H1 (cell line): ENCODE results near the gene BBS7. TPM values are rescaled to one million over a fixed set of nuclear protein-coding genes. Genes with fewer than 3 reads are reported as not detected.

Experiments used
- CTCF ChIA-PET: fragments of 300-600 bp; sonication (Branson Sonifier 250); formaldehyde crosslinking; loops from one replicate; lab custom pipeline; 2021; ENCODE audit not compliant: partially characterized antibody; lab: Charles Lee
- POLR2A ChIA-PET: fragments of 300-600 bp; sonication (Branson Sonifier 250); formaldehyde crosslinking; loops from one replicate; lab custom pipeline; 2021; ENCODE audit warnings: inconsistent platforms; ENCODE audit not compliant: partially characterized antibody; lab: Charles Lee
- DNase-seq, 2 experiments: peaks; one replicate each; pipeline versions ENCODE4 v3.0.0 to v3.0.0-alpha.2; 2010 to 2022; ENCODE audit warnings: low spot score in 2 of 2, low read depth in 1 of 2, mixed read lengths in 1 of 2
- FAIRE-seq: peaks from 2 replicates; lab custom pipeline; 2011; peaks lifted over from hg19 to GRCh38; lab: Jason Lieb, UNC
- H2AFZ ChIP-seq: 2 replicates; pipeline ENCODE4 v1.8.1; 2012; ENCODE audit warnings: low read length, inconsistent platforms
- H2AK5ac ChIP-seq: 2 replicates; pipeline ENCODE4 v1.6.1; 2013; ENCODE audit warnings: low read depth, low read length
- H2BK120ac ChIP-seq: replicated peaks from 2 replicates; pipeline ENCODE3; 2013; ENCODE audit warnings: low read depth, low read length, inconsistent platforms
- H2BK12ac ChIP-seq: 2 replicates; pipeline ENCODE4 v1.6.1; 2013; ENCODE audit warnings: low read depth, low read length
- H2BK15ac ChIP-seq: 2 replicates; pipeline ENCODE4 v1.6.1; 2013; ENCODE audit warnings: low read length
- H2BK20ac ChIP-seq: 2 replicates; pipeline ENCODE4 v1.6.1; 2013; ENCODE audit warnings: low read length
- H2BK5ac ChIP-seq: 2 replicates; pipeline ENCODE4 v1.6.1; 2013; ENCODE audit warnings: low read depth, low read length
- H3K14ac ChIP-seq: 2 replicates; pipeline ENCODE4 v1.6.1; 2013; ENCODE audit warnings: inconsistent platforms; ENCODE audit not compliant: insufficient read length
- H3K18ac ChIP-seq: 2 replicates; pipeline ENCODE4 v1.6.1; 2013; ENCODE audit warnings: low read length; ENCODE audit errors: extremely low read depth
- H3K23ac ChIP-seq: 2 replicates; pipeline ENCODE4 v1.6.1; 2013; ENCODE audit warnings: inconsistent platforms; ENCODE audit not compliant: insufficient read length
- H3K23me2 ChIP-seq: 2 replicates; pipeline ENCODE4 v1.6.1; 2013; ENCODE audit warnings: low read depth, low read length
- H3K27ac ChIP-seq: 2 replicates; pipeline ENCODE4 v1.6.1; 2011; ENCODE audit warnings: low read depth, low read length, inconsistent platforms
- H3K27me3 ChIP-seq, 4 experiments: replicated peaks in 1 of 4; 1 replicate in 1 of 4; 2 replicates in 3 of 4; pipeline versions ENCODE4 v1.6.1 to v1.8.1; 2011 to 2013; ENCODE audit warnings: low read length in 3 of 4, mild to moderate bottlenecking in 3 of 4, inconsistent platforms in 2 of 4, mixed read lengths in 2 of 4, moderate library complexity in 1 of 4; ENCODE audit not compliant: control insufficient read depth in 3 of 4, insufficient read depth in 3 of 4; ENCODE audit errors: extremely low read depth in 1 of 4
- H3K36me3 ChIP-seq, 4 experiments: 2 replicates each; pipeline versions ENCODE4 v1.6.1 to v1.8.1; 2011 to 2013; ENCODE audit warnings: mild to moderate bottlenecking in 4 of 4, low read length in 3 of 4, moderate library complexity in 2 of 4, control low read depth in 1 of 4, inconsistent platforms in 1 of 4; ENCODE audit not compliant: insufficient read depth in 4 of 4, control insufficient read depth in 2 of 4
- H3K4ac ChIP-seq: replicated peaks from 2 replicates; pipeline ENCODE3; 2013; ENCODE audit warnings: low read length, low read depth, mixed read lengths, inconsistent platforms; ENCODE audit not compliant: insufficient read length
- H3K4me1 ChIP-seq, 4 experiments: replicated peaks in 1 of 4; 1 replicate in 1 of 4; 2 replicates in 3 of 4; pipeline versions ENCODE4 v1.6.1 to v1.8.1; 2011 to 2013; ENCODE audit warnings: low read length in 3 of 4, inconsistent platforms in 2 of 4, mixed read lengths in 1 of 4; ENCODE audit not compliant: insufficient read depth in 4 of 4, control insufficient read depth in 3 of 4
- H3K4me2 ChIP-seq, 2 experiments: 2 replicates each; pipeline versions ENCODE4 v1.6.1 to v1.8.1; 2011 to 2013; ENCODE audit warnings: low read depth in 2 of 2, low read length in 2 of 2, control low read depth in 1 of 2, inconsistent platforms in 1 of 2, mild to moderate bottlenecking in 1 of 2; ENCODE audit not compliant: insufficient read depth in 1 of 2
- H3K4me3 ChIP-seq, 4 experiments: fragments of 200-600, 300-600 bp in 1 of 4; sonication (generic), shearing (Covaris generic), sonication (Bioruptor Twin) in 1 of 4; 2 replicates each; pipeline versions ENCODE4 v1.5.1 to v1.8.1; 2011 to 2016; ENCODE audit warnings: low read length in 4 of 4, low read depth in 3 of 4, control low read depth in 2 of 4, inconsistent platforms in 2 of 4, mild to moderate bottlenecking in 2 of 4, mixed read lengths in 1 of 4, moderate library complexity in 1 of 4; ENCODE audit not compliant: insufficient read depth in 2 of 4; ENCODE audit errors: extremely low read depth in 1 of 4
- H3K56ac ChIP-seq: replicated peaks from 2 replicates; pipeline ENCODE3; 2013; ENCODE audit warnings: low read depth, mild to moderate bottlenecking, mixed read lengths, low read length, inconsistent platforms; ENCODE audit not compliant: insufficient read length
- H3K79me1 ChIP-seq: 2 replicates; pipeline ENCODE4 v1.6.1; 2013; ENCODE audit warnings: low read depth, low read length, control low read depth
- H3K79me2 ChIP-seq, 2 experiments: 2 replicates each; pipeline versions ENCODE4 v1.6.1 to v1.8.1; 2012 to 2013; ENCODE audit warnings: low read length in 2 of 2, mild to moderate bottlenecking in 2 of 2, inconsistent platforms in 1 of 2; ENCODE audit not compliant: insufficient read depth in 2 of 2, control insufficient read depth in 1 of 2
- H3K9ac ChIP-seq, 4 experiments: replicated peaks in 1 of 4; 1 replicate in 1 of 4; 2 replicates in 3 of 4; pipeline versions ENCODE4 v1.6.1 to v1.8.1; 2011 to 2013; ENCODE audit warnings: low read depth in 3 of 4, low read length in 3 of 4, control low read depth in 2 of 4, mild to moderate bottlenecking in 2 of 4, moderate library complexity in 2 of 4, inconsistent platforms in 1 of 4; ENCODE audit errors: extremely low read depth in 1 of 4
- H3K9me3 ChIP-seq, 2 experiments: 2 replicates each; pipeline versions ENCODE4 v1.6.1 to v1.8.1; 2012 to 2013; ENCODE audit warnings: mild to moderate bottlenecking in 2 of 2, moderate library complexity in 2 of 2, control low read depth in 1 of 2, inconsistent platforms in 1 of 2, low read depth in 1 of 2, low read length in 1 of 2, mixed read lengths in 1 of 2; ENCODE audit not compliant: insufficient read depth in 2 of 2
- H4K20me1 ChIP-seq, 2 experiments: replicated peaks in 1 of 2; 2 replicates each; pipeline versions ENCODE3 to v1.8.1; 2011 to 2013; ENCODE audit warnings: inconsistent platforms in 2 of 2, low read length in 2 of 2, mild to moderate bottlenecking in 1 of 2; ENCODE audit not compliant: insufficient read depth in 2 of 2, control insufficient read depth in 1 of 2
- H4K5ac ChIP-seq: 2 replicates; pipeline ENCODE4 v1.6.1; 2013; ENCODE audit warnings: low read length, low read depth, mixed read lengths, inconsistent platforms; ENCODE audit not compliant: insufficient read length
- H4K8ac ChIP-seq: 2 replicates; pipeline ENCODE4 v1.8.0; 2013; ENCODE audit warnings: mild to moderate bottlenecking, moderate library complexity, low read length, inconsistent platforms; ENCODE audit not compliant: insufficient read depth; ENCODE audit errors: extremely low read depth
- H4K91ac ChIP-seq: replicated peaks from 2 replicates; pipeline ENCODE3; 2013; ENCODE audit warnings: low read length, mixed read lengths, inconsistent platforms; ENCODE audit not compliant: insufficient read length
- ASH2L ChIP-seq: fragments of 200-600, 300-600 bp; sonication (generic); IDR thresholded peaks from one replicate; pipeline ENCODE4 v1.7.1; 2017; ENCODE audit warnings: low read length
- BCL11A ChIP-seq, 2 experiments: IDR thresholded peaks; one replicate each; pipeline ENCODE4 v1.6.1; 2011; ENCODE audit warnings: low read depth in 2 of 2, low read length in 2 of 2, mild to moderate bottlenecking in 2 of 2
- HDAC6 ChIP-seq: IDR thresholded peaks from one replicate; pipeline ENCODE4 v1.7.1; 2012; ENCODE audit warnings: low read depth, mild to moderate bottlenecking, inconsistent platforms, low read length, moderate library complexity
- NRF1 ChIP-seq: IDR thresholded peaks from 2 replicates; pipeline ENCODE4 v1.6.1; 2011; ENCODE audit warnings: mild to moderate bottlenecking, low read depth, low read length, improper control_type of control experiment
- POLR2AphosphoS5 ChIP-seq: IDR thresholded peaks from 2 replicates; pipeline ENCODE4 v1.6.1; 2011; ENCODE audit warnings: low read depth, low read length
- POU5F1 ChIP-seq: IDR thresholded peaks from 2 replicates; pipeline ENCODE4 v1.6.1; 2011; ENCODE audit warnings: low read depth, mild to moderate bottlenecking, low read length, moderate library complexity
- RXRA ChIP-seq: IDR thresholded peaks from 2 replicates; pipeline ENCODE4 v1.6.1; 2011; ENCODE audit warnings: low read depth, mild to moderate bottlenecking, low read length, moderate library complexity; ENCODE audit not compliant: insufficient read depth
- SIN3A ChIP-seq, 2 experiments: IDR thresholded peaks in 1 of 2; conservative IDR thresholded peaks in 1 of 2; 2 replicates each; pipeline ENCODE4 v1.6.1; 2011 to 2012; ENCODE audit warnings: low read length in 2 of 2, improper control_type of control experiment in 1 of 2, low read depth in 1 of 2, mild to moderate bottlenecking in 1 of 2
- SP4 ChIP-seq: IDR thresholded peaks from 2 replicates; pipeline ENCODE4 v1.6.1; 2012; ENCODE audit warnings: low read length, inconsistent platforms
- SRF ChIP-seq: IDR thresholded peaks from 2 replicates; pipeline ENCODE4 v1.6.1; 2011; ENCODE audit warnings: mild to moderate bottlenecking, low read depth, low read length, moderate library complexity
- SUZ12 ChIP-seq: fragments of 200-600 bp; sonication (generic); IDR thresholded peaks from 2 replicates; pipeline ENCODE4 v1.6.1; 2012; ENCODE audit warnings: mild to moderate bottlenecking, inconsistent platforms, low read length, moderate library complexity, mixed read lengths
- TAF1 ChIP-seq: IDR thresholded peaks from 2 replicates; pipeline ENCODE4 v1.6.1; 2011; ENCODE audit warnings: mild to moderate bottlenecking, low read depth, low read length
- YY1 ChIP-seq: IDR thresholded peaks from 2 replicates; pipeline ENCODE4 v1.6.1; 2011; ENCODE audit warnings: low read depth, mild to moderate bottlenecking, low read length
- WGBS, 2 experiments: shearing (Covaris generic) in 1 of 2; methylation state at CpG; one replicate each; pipeline versions ENCODE4 v1.1.6 to v1.1.7; 2013 to 2015; ENCODE audit warnings: low lambda C conversion rate in 2 of 2, mixed read lengths in 2 of 2, inconsistent platforms in 1 of 2, low coverage in 1 of 2, missing lambda C conversion rate in 1 of 2; ENCODE audit not compliant: insufficient replicate concordance in 2 of 2, insufficient coverage in 1 of 2, insufficient read length in 1 of 2; ENCODE audit errors: extremely low coverage in 1 of 2, missing lambda C conversion rate in 1 of 2; 5-methylcytosine and 5-hydroxymethylcytosine counted together
- polyA plus RNA-seq, 7 experiments: library from polyadenylated mRNA; depleted of rRNA in 3 of 7; stranded (reverse) in 5 of 7; unstranded in 2 of 7; fragments of >200 nt in 5 of 7; fragments of 200-250 nt in 2 of 7; gene quantifications; 1 replicate in 5 of 7; 2 replicates in 1 of 7; 4 replicates in 1 of 7; pipeline versions ENCODE4 v1.2.1 to v1.2.3, GENCODE V29; 2011 to 2013; ENCODE audit warnings: missing spikeins in 2 of 7, mixed read lengths in 2 of 7
- total RNA-seq: library from RNA; stranded (reverse); fragmentation: NEBNext Ultra II Directional; extraction: Animal tissue kit (Norgen Biotek cat#: 25700); gene quantifications from 2 replicates; pipeline ENCODE4 v1.2.1, GENCODE V29; 2021
- TF ChIP-seq, protein P1 (sequence below): IDR thresholded peaks from 2 replicates; pipeline ENCODE4 v1.6.1; 2011; ENCODE audit warnings: low read depth, mild to moderate bottlenecking, low read length; ENCODE audit not compliant: insufficient read depth

The BBS7 gene
- total and polyA plus RNA-seq, 2 of the 8 experiments (the other 6 are each of a cell fraction or from before 2014, with no cell fraction given): 16.6 to 21.5 TPM

DNA sequence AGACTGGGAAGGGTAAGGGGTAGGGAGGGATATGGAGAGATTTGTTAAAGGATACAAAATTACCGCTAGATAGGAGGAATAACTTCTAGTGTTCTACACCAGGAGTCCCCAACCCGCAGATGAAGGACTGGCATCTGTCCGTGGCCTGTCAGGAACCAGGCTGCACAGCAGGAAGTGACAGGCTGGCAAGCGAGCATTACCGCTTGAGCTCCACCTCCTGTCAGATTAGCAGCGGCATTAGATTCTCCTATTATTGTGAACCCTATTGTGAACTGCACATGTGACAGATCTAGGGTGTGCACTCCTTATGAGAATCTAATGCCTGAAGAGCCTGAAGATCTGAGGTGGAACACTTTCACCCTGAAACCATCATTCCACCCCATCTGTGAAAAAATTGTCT is 27.9 kb upstream of the BBS7 start:
- WGBS, 2 experiments: 60% methylated on average over 6 of the region's 6 CpGs; no CpG with 5 or more reads in 1 of the 2 experiments
- Histone ChIP-seq H2AFZ (no peak overlapping the region), H2BK20ac (no peak overlapping the region), H3K14ac (no peak overlapping the region), H3K4me2 (no peak overlapping the region; a peak in 1 of 4 replicates), H3K79me2 (no peaks in the 10 kb centered on the region), H3K4me1 (no peaks in the 10 kb centered on the region), H3K27ac (no peak overlapping the region), H3K56ac (no peak overlapping the region), H4K20me1 (no peaks in the 10 kb centered on the region), H3K4me3 (no peak overlapping the region), H2BK12ac (no peak overlapping the region), H3K9me3 (no peaks in the 10 kb centered on the region), H3K18ac (no peak overlapping the region), H3K27me3 (no peaks in the 10 kb centered on the region), H4K8ac (no peak overlapping the region), H2BK5ac (no peak overlapping the region), H3K9ac (no peak overlapping the region), H3K23ac (no peak overlapping the region), H3K4ac (no peak overlapping the region), H4K5ac (no peak overlapping the region), H3K36me3 (no peaks in the 10 kb centered on the region), H4K91ac (no peak overlapping the region), H3K23me2 (no peaks in the 10 kb centered on the region), H3K79me1 (no peaks in the 10 kb centered on the region), H2AK5ac (no peak overlapping the region), H2BK15ac (no peak overlapping the region), H2BK120ac (no peak overlapping the region)
- POLR2A ChIA-PET: no interaction called here
- TF ChIP-seq SIN3A (conservative IDR thresholded peaks at IDR 0.05 in 1 of 2, IDR thresholded peaks at IDR 0.05 in 1 of 2; ENCODE audit: low read depth in 1 of 2, low read length in 2 of 2): no peak
- no peak for TF ChIP-seq TAF1
- TF ChIP-seq ASH2L: no peak
- TF ChIP-seq BCL11A (IDR thresholded peaks at IDR 0.05; ENCODE audit: low read depth in 2 of 2, low read length in 2 of 2): no peak
- TF ChIP-seq SUZ12: no peak
- TF ChIP-seq RXRA: no peak
- TF ChIP-seq, protein P1, sequence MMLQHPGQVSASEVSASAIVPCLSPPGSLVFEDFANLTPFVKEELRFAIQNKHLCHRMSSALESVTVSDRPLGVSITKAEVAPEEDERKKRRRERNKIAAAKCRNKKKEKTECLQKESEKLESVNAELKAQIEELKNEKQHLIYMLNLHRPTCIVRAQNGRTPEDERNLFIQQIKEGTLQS: no peak
- TF ChIP-seq SP4: no peak
- TF ChIP-seq HDAC6: no peak
- TF ChIP-seq POU5F1: no peak
- TF ChIP-seq SRF: no peak
- TF ChIP-seq YY1: no peak
- no peak for TF ChIP-seq NRF1
- TF ChIP-seq POLR2AphosphoS5: no peak
- no peak for DNase-seq
- FAIRE-seq: no peak
- CTCF ChIA-PET: interaction anchor here (0.6 to 1.3 kb wide), 8 partner anchors 9 to 679 kb away, joined by 3 to 4 read pairs (median 3); no protein-coding TSS in a partner anchor
